IPS-20b (cell line): ENCODE data around the gene KCNK16.
"Not testable (repeated sequence)": the region's sequence is repeated elsewhere in the genome, so short reads cannot be mapped to it uniquely, and the experiment has no call there.

Experiments used
- H3K27ac ChIP-seq: one replicate; pipeline ENCODE4 v1.5.1; 2013; ENCODE audit warnings: low read length
- H3K27me3 ChIP-seq: 2 replicates; pipeline ENCODE4 v1.6.1; 2013; ENCODE audit warnings: mild to moderate bottlenecking, low read length, inconsistent platforms; ENCODE audit not compliant: insufficient read depth
- H3K36me3 ChIP-seq: 2 replicates; pipeline ENCODE4 v1.6.1; 2013; ENCODE audit warnings: low read depth, mild to moderate bottlenecking, inconsistent platforms, low read length, moderate library complexity; ENCODE audit not compliant: insufficient read depth
- H3K4me1 ChIP-seq: 2 replicates; pipeline ENCODE4 v1.6.1; 2013; ENCODE audit warnings: mild to moderate bottlenecking, control low read depth, inconsistent platforms, low read length, moderate library complexity; ENCODE audit not compliant: insufficient read depth
- H3K4me3 ChIP-seq: 2 replicates; pipeline ENCODE4 v1.5.1; 2013; ENCODE audit warnings: mild to moderate bottlenecking, low read length, inconsistent platforms
- H3K9ac ChIP-seq: 2 replicates; pipeline ENCODE4 v1.6.1; 2013; ENCODE audit warnings: low read depth, mild to moderate bottlenecking, inconsistent platforms, low read length, moderate library complexity
- H3K9me3 ChIP-seq: 2 replicates; pipeline ENCODE4 v1.6.1; 2013; ENCODE audit warnings: mild to moderate bottlenecking, low read depth, low read length, inconsistent platforms; ENCODE audit not compliant: insufficient read depth

KCNK16 gene

DNA sequence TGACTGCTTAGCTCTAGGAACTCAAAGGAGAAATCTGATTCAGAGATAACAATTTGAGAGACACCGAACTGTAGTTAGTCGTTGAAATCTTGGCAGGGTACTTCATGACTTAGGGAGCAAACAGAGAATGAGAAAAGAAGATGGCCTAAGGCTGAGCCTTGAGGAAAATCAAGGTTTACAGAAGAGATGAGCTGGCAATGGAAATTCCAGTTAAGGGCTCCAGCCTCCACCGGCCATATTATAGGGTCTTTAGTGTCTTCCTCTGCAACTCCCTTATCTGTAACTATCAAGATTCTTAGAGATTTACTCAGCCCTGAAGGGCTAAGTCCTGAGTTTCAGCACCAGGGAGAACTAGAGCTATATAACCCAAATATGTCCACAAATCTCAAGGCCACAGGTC, 34.9 kb downstream of the KCNK16 start:
- no peak overlapping the region for H3K4me3 ChIP-seq
- no peaks in the 10 kb centered on the region for H3K36me3 ChIP-seq
- H3K9me3 ChIP-seq: no peaks in the 10 kb centered on the region
- H3K4me1 ChIP-seq: peaks cover 12% of the 10 kb centered on the region; the same call in 1 of the 2 replicates
- no peak overlapping the region for H3K9ac ChIP-seq
- H3K27me3 ChIP-seq: peaks cover 6% of the 10 kb centered on the region; the same call in 1 of the 2 replicates
- no peak overlapping the region for H3K27ac ChIP-seq

DNA sequence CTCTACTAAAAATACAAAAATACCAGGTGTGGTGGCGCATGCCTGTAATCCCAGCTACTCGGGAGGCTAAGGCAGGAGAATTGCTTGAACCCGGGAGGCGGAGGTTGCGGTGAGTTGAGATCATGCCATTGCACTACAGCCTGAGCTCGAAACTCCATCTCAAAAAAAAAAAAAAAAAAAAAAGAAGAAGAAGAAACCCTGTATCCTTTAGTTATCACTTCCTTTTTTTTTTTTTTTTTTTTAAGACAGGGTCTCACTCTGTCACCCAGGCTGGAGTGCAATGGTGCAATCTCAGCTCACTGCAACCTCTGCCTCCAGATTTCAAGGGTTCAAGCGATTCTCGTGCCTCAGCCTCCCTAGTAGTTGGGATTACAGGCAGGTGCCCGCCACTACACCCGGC, 35.9 kb downstream of the KCNK16 start:
- not testable (repeated sequence) for H3K4me3 ChIP-seq, H3K4me1 ChIP-seq, H3K36me3 ChIP-seq, H3K9me3 ChIP-seq, H3K27ac ChIP-seq, H3K27me3 ChIP-seq, H3K9ac ChIP-seq

DNA sequence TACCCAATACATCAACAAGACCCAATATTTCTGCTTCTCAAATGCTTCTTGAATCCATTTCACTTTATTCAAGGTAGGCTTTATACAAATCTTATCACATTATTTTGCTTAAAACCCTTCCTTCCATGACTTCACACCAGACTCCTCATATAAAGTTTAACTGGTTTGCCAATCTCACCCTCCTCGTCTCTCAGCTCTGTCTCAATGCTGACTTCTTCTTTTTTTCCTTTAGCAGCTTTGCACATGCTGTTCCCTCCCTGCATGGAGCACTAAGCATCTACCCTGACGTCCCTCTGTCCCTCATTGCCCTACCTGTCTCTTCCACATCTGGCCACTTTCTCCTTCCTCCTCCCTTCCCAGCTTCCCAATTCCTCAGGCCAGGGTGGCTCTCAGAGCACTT, 39.7 kb downstream of the KCNK16 start:
- no peaks in the 10 kb centered on the region for H3K4me1 ChIP-seq
- H3K27me3 ChIP-seq: no peaks in the 10 kb centered on the region
- H3K9ac ChIP-seq: no peak overlapping the region
- H3K27ac ChIP-seq: no peak overlapping the region
- no peaks in the 10 kb centered on the region for H3K9me3 ChIP-seq
- no peaks in the 10 kb centered on the region for H3K36me3 ChIP-seq
- H3K4me3 ChIP-seq: no peak overlapping the region

DNA sequence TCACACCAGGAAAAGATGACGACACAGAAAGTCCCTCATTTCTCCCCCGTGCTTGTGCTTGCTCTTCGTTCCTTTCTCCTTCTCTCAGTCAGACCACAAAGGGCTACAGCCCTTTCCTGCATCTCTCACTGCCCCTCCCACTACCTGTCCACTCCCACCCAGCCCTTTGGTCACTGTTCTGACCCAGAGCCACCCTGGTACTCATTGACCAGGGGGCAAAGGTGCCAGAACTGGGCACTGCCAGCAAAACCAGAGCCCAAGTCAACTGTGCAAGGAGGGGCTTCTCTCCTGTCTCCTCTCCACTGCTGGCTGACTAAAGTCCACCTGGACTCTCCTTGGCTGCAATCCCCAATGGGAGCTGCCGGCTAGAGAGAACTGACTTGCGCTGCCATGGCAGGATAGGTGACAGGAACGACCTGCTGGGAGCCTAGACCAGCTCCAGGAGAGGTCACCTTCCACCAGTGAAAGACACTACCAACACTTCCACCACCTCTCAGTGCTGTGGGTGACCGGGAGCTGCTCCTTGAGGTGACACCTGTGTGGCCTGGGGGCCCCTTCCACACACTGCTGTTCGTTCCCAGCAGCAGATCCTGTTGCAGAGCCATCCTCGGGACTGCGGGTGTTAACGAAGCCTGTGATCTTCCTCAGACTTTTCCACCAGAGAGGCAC, 41.1 kb downstream of the KCNK16 start:
- H3K9ac ChIP-seq: no peak overlapping the region
- no peaks in the 10 kb centered on the region for H3K4me1 ChIP-seq
- no peaks in the 10 kb centered on the region for H3K27me3 ChIP-seq
- no peak overlapping the region for H3K27ac ChIP-seq
- H3K4me3 ChIP-seq: no peak overlapping the region
- H3K9me3 ChIP-seq: no peaks in the 10 kb centered on the region
- no peaks in the 10 kb centered on the region for H3K36me3 ChIP-seq

DNA sequence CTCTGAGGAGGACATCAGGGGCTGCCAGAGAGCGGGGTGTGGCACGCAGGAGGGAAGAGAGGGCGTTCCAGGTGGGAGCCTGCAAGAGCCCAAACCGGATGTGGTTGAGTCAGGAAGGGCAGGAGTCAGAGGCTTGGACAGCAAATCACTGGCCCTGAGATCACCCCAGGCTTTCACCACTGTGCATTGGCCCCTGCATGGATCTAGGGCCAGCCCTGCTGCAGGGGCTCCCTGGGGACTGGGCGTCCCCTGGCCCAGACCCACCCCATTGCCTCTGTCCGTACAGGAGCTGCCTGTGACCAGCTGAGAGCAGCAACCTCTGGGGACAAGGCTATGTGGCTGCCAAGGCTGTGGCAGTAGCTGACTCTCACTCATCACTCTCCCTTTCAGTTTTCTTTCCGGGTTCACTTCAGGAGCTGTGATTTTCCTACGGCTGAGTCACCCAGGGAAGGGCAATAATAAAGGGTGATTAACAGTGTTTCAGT, 42.2 kb downstream of the KCNK16 start:
- Histone ChIP-seq H3K9ac (no peak overlapping the region), H3K4me3 (no peak overlapping the region), H3K27me3 (no peaks in the 10 kb centered on the region), H3K36me3 (no peaks in the 10 kb centered on the region), H3K9me3 (no peaks in the 10 kb centered on the region), H3K27ac (no peak overlapping the region), H3K4me1 (no peaks in the 10 kb centered on the region)

DNA sequence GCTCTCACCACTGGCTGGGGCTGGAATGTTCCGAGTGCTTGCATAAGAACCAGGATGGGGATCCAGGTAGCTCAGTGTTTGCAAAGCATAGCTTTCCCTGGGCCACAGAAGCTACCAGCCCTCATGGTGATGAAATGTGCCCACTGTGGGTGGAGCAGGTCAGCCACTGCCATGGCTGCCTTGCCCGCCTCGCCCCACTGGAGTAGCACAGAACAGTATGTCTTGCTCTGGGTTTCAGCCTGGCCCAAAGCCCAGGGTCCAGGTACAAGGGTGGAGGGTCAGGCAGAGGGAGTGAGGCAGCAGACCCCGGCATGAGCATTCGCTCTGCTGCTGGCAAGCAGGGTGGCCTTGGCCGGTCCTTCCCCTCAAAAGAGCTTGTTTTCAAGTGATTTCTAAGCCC, 43.0 kb downstream of the KCNK16 start:
- Histone ChIP-seq H3K27me3 (no peaks in the 10 kb centered on the region), H3K4me1 (no peaks in the 10 kb centered on the region), H3K36me3 (no peaks in the 10 kb centered on the region), H3K9ac (no peak overlapping the region), H3K27ac (no peak overlapping the region), H3K9me3 (no peaks in the 10 kb centered on the region), H3K4me3 (no peak overlapping the region)

DNA sequence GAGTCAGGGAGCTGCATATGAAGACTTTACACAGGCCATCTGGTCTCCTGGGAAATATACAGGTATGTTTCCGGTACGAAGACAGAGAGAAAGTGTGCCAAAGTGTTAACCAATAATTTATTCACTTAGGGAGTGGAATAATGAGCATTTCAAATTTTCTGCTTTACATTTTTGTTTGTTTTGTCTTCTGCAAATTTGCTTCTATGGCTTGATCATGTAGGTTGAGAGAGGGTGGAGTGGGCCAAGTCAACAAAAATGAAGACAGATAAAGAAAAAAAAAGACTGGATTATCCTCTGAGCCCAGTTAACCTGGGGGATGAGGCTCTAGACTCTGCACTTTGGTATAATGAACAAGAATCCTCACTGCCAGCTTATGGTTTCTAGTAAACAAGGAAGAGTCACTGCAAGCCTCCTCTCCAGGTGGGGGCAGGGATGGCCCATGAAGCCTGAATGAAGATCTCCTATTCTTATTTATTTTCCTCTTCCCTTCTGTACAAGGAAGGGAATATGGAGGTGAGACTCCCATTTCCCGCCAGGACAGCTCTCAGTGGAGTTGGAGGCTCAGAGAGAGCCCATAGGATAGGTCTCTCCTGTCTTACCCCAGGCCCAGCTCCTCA, 46.0 kb downstream of the KCNK16 start:
- H3K4me3 ChIP-seq: no peak overlapping the region
- no peaks in the 10 kb centered on the region for H3K27me3 ChIP-seq
- no peaks in the 10 kb centered on the region for H3K9me3 ChIP-seq
- H3K27ac ChIP-seq: no peak overlapping the region
- H3K9ac ChIP-seq: no peak overlapping the region
- H3K36me3 ChIP-seq: no peaks in the 10 kb centered on the region
- H3K4me1 ChIP-seq: peaks cover 15% of the 10 kb centered on the region

DNA sequence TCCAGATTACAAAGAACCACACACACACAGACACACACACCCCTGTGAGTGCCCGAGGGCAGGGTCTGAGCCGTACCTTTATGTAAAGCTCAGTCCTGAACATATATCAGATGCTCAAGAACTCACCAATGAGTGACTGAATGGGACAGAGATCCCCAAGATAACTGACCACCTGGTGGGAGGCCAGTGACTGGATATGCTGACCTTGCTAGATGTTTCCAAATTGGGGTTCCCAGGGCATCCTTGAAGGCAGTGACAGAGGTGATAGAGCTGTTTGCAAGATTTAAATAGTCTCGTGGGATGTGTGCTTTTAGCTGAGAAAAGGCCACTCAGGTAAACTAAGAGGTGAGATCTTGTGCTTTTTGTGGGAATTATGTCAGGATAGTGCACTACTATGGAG, 47.6 kb downstream of the KCNK16 start:
- Histone ChIP-seq H3K4me1 (peaks cover 15% of the 10 kb centered on the region), H3K9ac (no peak overlapping the region), H3K36me3 (no peaks in the 10 kb centered on the region), H3K9me3 (no peaks in the 10 kb centered on the region), H3K27ac (no peak overlapping the region), H3K4me3 (no peak overlapping the region), H3K27me3 (no peaks in the 10 kb centered on the region)

DNA sequence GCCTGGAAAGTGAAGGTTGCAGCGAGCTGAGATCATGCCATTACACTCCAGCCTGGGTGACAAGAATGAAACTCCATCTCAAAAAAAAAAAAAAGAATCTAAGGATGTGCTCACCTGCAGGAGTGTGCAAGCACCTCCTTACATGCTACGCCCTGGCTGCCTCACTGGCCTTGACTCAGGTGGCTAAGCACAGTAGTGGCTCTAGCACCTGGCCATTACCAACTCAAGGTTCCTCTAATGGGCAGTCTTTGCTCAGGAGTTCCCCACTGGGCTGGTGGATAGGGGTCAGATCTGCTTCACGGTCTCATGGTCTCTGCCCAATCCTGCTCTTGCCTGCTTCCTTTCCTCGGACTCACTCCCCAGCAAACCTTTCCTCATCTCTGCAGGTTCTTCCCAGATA, 48.0 kb downstream of the KCNK16 start:
- no peaks in the 10 kb centered on the region for H3K9me3 ChIP-seq
- peaks cover 15% of the 10 kb centered on the region for H3K4me1 ChIP-seq
- H3K4me3 ChIP-seq: no peak overlapping the region
- no peaks in the 10 kb centered on the region for H3K27me3 ChIP-seq
- no peak overlapping the region for H3K9ac ChIP-seq
- H3K36me3 ChIP-seq: no peaks in the 10 kb centered on the region
- H3K27ac ChIP-seq: no peak overlapping the region

DNA sequence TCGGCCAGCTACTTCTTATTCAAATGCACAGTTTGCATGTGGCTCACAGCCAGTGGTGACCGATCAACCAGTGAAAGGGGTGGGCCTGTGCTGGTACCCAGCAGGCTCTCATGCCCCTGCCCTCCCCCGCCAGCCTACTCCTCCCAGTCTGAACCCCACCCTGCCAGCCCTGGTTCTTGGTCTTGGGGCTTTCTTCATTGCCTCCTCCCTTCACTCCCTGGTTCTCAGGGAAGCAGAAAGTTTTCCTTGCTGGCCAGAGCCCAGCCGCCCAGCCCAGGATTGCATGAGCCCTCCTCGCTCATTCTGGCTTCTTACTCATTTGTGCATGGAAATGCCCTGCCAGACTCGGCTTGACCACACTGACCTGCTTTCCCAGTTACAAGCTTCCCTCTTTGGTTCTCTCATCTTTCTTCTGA, 49.1 kb downstream of the KCNK16 start:
- H3K27me3 ChIP-seq: no peaks in the 10 kb centered on the region
- H3K9ac ChIP-seq: peak overlapping the region; percentile 16; the same call in 1 of the 2 replicates
- H3K9me3 ChIP-seq: no peaks in the 10 kb centered on the region
- peak overlapping the region; percentile 17 for H3K27ac ChIP-seq
- no peaks in the 10 kb centered on the region for H3K36me3 ChIP-seq
- peaks cover 19% of the 10 kb centered on the region for H3K4me1 ChIP-seq
- peak overlapping the region; percentile 7; the same call in 1 of the 2 replicates for H3K4me3 ChIP-seq

DNA sequence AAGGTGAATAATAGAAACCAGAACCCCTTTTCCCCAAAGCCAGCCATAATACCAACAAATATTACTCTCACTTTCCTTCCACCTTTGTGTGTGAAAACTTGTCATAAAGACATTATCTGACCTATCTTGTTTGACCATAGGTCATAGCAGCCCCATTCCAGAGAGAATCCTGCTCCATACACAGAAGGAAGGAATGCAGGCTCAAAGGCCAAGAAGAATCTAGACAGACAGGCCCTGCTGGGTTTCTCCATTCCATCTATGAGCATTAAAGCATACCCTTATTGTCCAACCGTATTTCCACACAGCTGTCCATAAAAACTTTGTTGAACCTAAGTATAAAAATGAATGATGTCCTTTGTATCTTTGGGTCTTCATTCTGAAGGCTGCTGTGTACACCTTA, 52.5 kb downstream of the KCNK16 start:
- no peak overlapping the region for H3K9ac ChIP-seq
- H3K4me3 ChIP-seq: no peak overlapping the region
- H3K27ac ChIP-seq: no peak overlapping the region
- no peaks in the 10 kb centered on the region for H3K27me3 ChIP-seq
- no peaks in the 10 kb centered on the region for H3K36me3 ChIP-seq
- no peaks in the 10 kb centered on the region for H3K9me3 ChIP-seq
- peaks cover 19% of the 10 kb centered on the region for H3K4me1 ChIP-seq

DNA sequence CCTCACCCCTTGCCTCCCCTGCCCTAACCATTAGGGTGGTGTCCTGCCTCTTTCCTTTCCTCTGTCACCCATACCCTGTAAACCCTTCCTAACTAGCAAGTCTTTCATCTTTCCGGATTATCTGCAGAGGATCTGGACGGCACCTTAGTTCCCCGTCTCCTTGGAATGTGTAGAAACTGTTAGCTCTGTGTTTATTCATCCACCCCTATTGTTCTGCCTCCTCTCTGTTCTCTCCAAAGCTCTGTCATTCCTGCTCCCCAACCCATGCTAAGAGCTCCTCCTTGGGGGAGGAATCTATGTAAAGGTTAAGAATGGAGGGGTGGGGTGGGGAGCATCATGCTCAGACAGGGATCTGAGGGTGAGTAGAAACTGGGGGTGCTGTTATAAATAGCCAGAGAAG, 53.8 kb downstream of the KCNK16 start:
- H3K27me3 ChIP-seq: no peaks in the 10 kb centered on the region
- H3K4me1 ChIP-seq: peaks cover 18% of the 10 kb centered on the region
- H3K36me3 ChIP-seq: no peaks in the 10 kb centered on the region
- H3K27ac ChIP-seq: no peak overlapping the region
- no peaks in the 10 kb centered on the region for H3K9me3 ChIP-seq
- H3K4me3 ChIP-seq: no peak overlapping the region
- no peak overlapping the region; the same call in 1 of the 2 replicates for H3K9ac ChIP-seq
